PFSK-1 (cell line): ENCODE measurements around the gene CASR.

Source experiments
- POLR2AphosphoS5 ChIP-seq: IDR thresholded peaks from 2 replicates; pipeline ENCODE4 v1.6.1; 2012; ENCODE audit warnings: low read depth, mild to moderate bottlenecking, control low read depth, low read length, moderate library complexity
- TAF1 ChIP-seq: IDR thresholded peaks from 2 replicates; pipeline ENCODE4 v1.6.1; 2012; ENCODE audit warnings: low read length, control low read depth, borderline replicate concordance; ENCODE audit not compliant: insufficient read depth
- TF ChIP-seq, protein P1 (sequence below), 2 experiments: IDR thresholded peaks; 2 replicates each; pipeline versions ENCODE4 v1.6.1 to v1.8.0; 2011 to 2012; ENCODE audit warnings: low read depth in 2 of 2, low read length in 2 of 2, control low read depth in 1 of 2, inconsistent platforms in 1 of 2, mild to moderate bottlenecking in 1 of 2, moderate library complexity in 1 of 2; ENCODE audit not compliant: insufficient read depth in 1 of 2

DNA sequence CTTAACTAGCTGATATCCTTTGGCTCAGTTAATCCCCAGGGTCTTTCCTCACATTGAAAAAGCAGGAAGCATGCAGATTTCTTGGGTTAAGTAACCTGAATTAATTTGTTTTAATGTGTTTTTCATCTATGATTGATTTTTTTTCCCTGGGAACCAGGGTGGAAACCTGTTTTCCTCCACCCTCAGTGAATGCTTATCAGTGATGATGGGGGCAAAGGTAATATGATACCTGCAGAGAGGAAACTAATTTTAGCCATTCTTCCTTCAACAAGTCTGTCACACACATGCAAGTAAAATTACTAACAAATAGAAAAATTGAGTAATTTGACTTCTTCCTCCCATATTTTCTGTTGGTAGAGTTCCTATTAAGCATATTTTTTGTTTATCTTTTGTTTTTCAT lies 5.9 kb downstream of the CASR start:
- TF ChIP-seq, protein P1, sequence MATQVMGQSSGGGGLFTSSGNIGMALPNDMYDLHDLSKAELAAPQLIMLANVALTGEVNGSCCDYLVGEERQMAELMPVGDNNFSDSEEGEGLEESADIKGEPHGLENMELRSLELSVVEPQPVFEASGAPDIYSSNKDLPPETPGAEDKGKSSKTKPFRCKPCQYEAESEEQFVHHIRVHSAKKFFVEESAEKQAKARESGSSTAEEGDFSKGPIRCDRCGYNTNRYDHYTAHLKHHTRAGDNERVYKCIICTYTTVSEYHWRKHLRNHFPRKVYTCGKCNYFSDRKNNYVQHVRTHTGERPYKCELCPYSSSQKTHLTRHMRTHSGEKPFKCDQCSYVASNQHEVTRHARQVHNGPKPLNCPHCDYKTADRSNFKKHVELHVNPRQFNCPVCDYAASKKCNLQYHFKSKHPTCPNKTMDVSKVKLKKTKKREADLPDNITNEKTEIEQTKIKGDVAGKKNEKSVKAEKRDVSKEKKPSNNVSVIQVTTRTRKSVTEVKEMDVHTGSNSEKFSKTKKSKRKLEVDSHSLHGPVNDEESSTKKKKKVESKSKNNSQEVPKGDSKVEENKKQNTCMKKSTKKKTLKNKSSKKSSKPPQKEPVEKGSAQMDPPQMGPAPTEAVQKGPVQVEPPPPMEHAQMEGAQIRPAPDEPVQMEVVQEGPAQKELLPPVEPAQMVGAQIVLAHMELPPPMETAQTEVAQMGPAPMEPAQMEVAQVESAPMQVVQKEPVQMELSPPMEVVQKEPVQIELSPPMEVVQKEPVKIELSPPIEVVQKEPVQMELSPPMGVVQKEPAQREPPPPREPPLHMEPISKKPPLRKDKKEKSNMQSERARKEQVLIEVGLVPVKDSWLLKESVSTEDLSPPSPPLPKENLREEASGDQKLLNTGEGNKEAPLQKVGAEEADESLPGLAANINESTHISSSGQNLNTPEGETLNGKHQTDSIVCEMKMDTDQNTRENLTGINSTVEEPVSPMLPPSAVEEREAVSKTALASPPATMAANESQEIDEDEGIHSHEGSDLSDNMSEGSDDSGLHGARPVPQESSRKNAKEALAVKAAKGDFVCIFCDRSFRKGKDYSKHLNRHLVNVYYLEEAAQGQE (IDR thresholded peaks at IDR 0.05; ENCODE audit: insufficient read depth in 1 of 2, low read depth in 2 of 2, low read length in 2 of 2) = no peak
- TF ChIP-seq TAF1 (no peak), POLR2AphosphoS5 (no peak)
